Stimulated activated memory B cell treated with anti-CD40 and anti-IgM and Interleukin-4, amounts not matched to agents 10 μg/mL and 1 μg/mL and 100 μg/mL, for 72 hours (primary cell): ENCODE data around the gene SMC1B.
"Not testable (repeated sequence)": the region's sequence is repeated elsewhere in the genome, so short reads cannot be mapped to it uniquely, and the experiment has no call there.

Experiments used
- ATAC-seq: fragments of 150-1000 bp; cut with Tn5 transposase; 2 replicates; pipeline ENCODE4 v1.10.0; 2021
- H3K27ac Mint-ChIP-seq: one replicate; pipeline ENCODE4 v1.8.0; 2022; ENCODE audit warnings: mild to moderate bottlenecking, mixed read lengths
- H3K27me3 Mint-ChIP-seq: one replicate; pipeline ENCODE4 v1.8.0; 2022; ENCODE audit warnings: mixed read lengths
- H3K36me3 Mint-ChIP-seq: one replicate; pipeline ENCODE4 v1.8.0; 2022; ENCODE audit warnings: mixed read lengths
- H3K4me1 Mint-ChIP-seq: one replicate; pipeline ENCODE4 v1.8.0; 2022; ENCODE audit warnings: mixed read lengths
- H3K4me3 Mint-ChIP-seq: one replicate; pipeline ENCODE4 v1.8.0; 2022; ENCODE audit warnings: mild to moderate bottlenecking, moderate library complexity, mixed read lengths
- H3K9me3 Mint-ChIP-seq: one replicate; pipeline ENCODE4 v1.8.0; 2022; ENCODE audit warnings: mixed read lengths

The SMC1B gene

GRCh38 chr22:45450101-45450785 is 36.8 kb upstream of the SMC1B start:
- Mint-ChIP-seq H3K4me3 (no peak overlapping the region), H3K27ac (no peak overlapping the region), H3K4me1 (no peaks in the 10 kb centered on the region), H3K36me3 (no peaks in the 10 kb centered on the region), H3K27me3 (peaks cover 30% of the 10 kb centered on the region), H3K9me3 (no peaks in the 10 kb centered on the region)
- ATAC-seq: no peak

GRCh38 chr22:45449442-45449841 is 36.0 kb upstream of the SMC1B start:
- not testable (repeated sequence) for H3K27ac Mint-ChIP-seq

GRCh38 chr22:45448431-45448830 is 35.0 kb upstream of the SMC1B start:
- Mint-ChIP-seq H3K27ac (no peak overlapping the region), H3K36me3 (no peaks in the 10 kb centered on the region), H3K4me3 (no peak overlapping the region), H3K4me1 (no peaks in the 10 kb centered on the region), H3K27me3 (peaks cover 23% of the 10 kb centered on the region), H3K9me3 (no peaks in the 10 kb centered on the region)
- no peak for ATAC-seq

More at GRCh38 chr22:45449442-45449841, 36.0 kb upstream of the SMC1B start:
- H3K9me3 Mint-ChIP-seq, ATAC-seq, H3K36me3 Mint-ChIP-seq, H3K4me3 Mint-ChIP-seq, H3K4me1 Mint-ChIP-seq: not testable (repeated sequence)
- peaks cover 23% of the 10 kb centered on the region for H3K27me3 Mint-ChIP-seq

- H3K36me3 Mint-ChIP-seq, H3K4me1 Mint-ChIP-seq, ATAC-seq, H3K9me3 Mint-ChIP-seq, H3K4me3 Mint-ChIP-seq, H3K27ac Mint-ChIP-seq: not testable (repeated sequence)
- H3K27me3 Mint-ChIP-seq: peaks cover 26% of the 10 kb centered on the region
Observed at GRCh38 chr22:45447596-45447995, 34.2 kb upstream of the SMC1B start.

- ATAC-seq: no peak
- Mint-ChIP-seq H3K4me1 (peaks cover 3% of the 10 kb centered on the region), H3K27ac (no peak overlapping the region), H3K4me3 (no peak overlapping the region), H3K9me3 (no peaks in the 10 kb centered on the region), H3K27me3 (peaks cover 26% of the 10 kb centered on the region), H3K36me3 (no peaks in the 10 kb centered on the region)
Observed at GRCh38 chr22:45446216-45446615, 32.8 kb upstream of the SMC1B start.

- Mint-ChIP-seq H3K4me3 (no peak overlapping the region), H3K4me1 (peaks cover 12% of the 10 kb centered on the region), H3K36me3 (no peaks in the 10 kb centered on the region), H3K27ac (no peak overlapping the region), H3K9me3 (no peaks in the 10 kb centered on the region), H3K27me3 (peaks cover 23% of the 10 kb centered on the region)
- no peak for ATAC-seq
Observed at GRCh38 chr22:45445031-45445710, 31.8 kb upstream of the SMC1B start.

GRCh38 chr22:45444168-45444567 is 30.8 kb upstream of the SMC1B start:
- ATAC-seq: no peak
- no peaks in the 10 kb centered on the region for H3K36me3 Mint-ChIP-seq
- peaks cover 23% of the 10 kb centered on the region for H3K27me3 Mint-ChIP-seq
- peaks cover 12% of the 10 kb centered on the region for H3K4me1 Mint-ChIP-seq
- H3K27ac Mint-ChIP-seq: no peak overlapping the region
- no peaks in the 10 kb centered on the region for H3K9me3 Mint-ChIP-seq
- no peak overlapping the region for H3K4me3 Mint-ChIP-seq

GRCh38 chr22:45442116-45442515 is 28.7 kb upstream of the SMC1B start:
- H3K36me3 Mint-ChIP-seq: no peaks in the 10 kb centered on the region
- ATAC-seq: no peak
- H3K27ac Mint-ChIP-seq: no peak overlapping the region
- H3K9me3 Mint-ChIP-seq: no peaks in the 10 kb centered on the region
- peaks cover 12% of the 10 kb centered on the region for H3K4me1 Mint-ChIP-seq
- H3K27me3 Mint-ChIP-seq: peaks cover 23% of the 10 kb centered on the region
- H3K4me3 Mint-ChIP-seq: no peak overlapping the region

GRCh38 chr22:45441138-45441537 is 27.7 kb upstream of the SMC1B start:
- peaks cover 12% of the 10 kb centered on the region for H3K4me1 Mint-ChIP-seq
- no peaks in the 10 kb centered on the region for H3K36me3 Mint-ChIP-seq
- H3K4me3 Mint-ChIP-seq: no peak overlapping the region
- H3K27me3 Mint-ChIP-seq: peaks cover 23% of the 10 kb centered on the region
- ATAC-seq: no peak
- H3K27ac Mint-ChIP-seq: no peak overlapping the region
- H3K9me3 Mint-ChIP-seq: no peaks in the 10 kb centered on the region

- H3K9me3 Mint-ChIP-seq, H3K36me3 Mint-ChIP-seq, H3K4me3 Mint-ChIP-seq, ATAC-seq, H3K27ac Mint-ChIP-seq: not testable (repeated sequence)
- Mint-ChIP-seq H3K4me1 (peaks cover 16% of the 10 kb centered on the region), H3K27me3 (peaks cover 23% of the 10 kb centered on the region)
Observed at GRCh38 chr22:45440688-45441087, 27.3 kb upstream of the SMC1B start.

GRCh38 chr22:45438336-45438735 is 24.9 kb upstream of the SMC1B start:
- no peak overlapping the region for H3K4me3 Mint-ChIP-seq
- H3K4me1 Mint-ChIP-seq: peaks cover 23% of the 10 kb centered on the region
- no peak for ATAC-seq
- no peaks in the 10 kb centered on the region for H3K36me3 Mint-ChIP-seq
- no peaks in the 10 kb centered on the region for H3K9me3 Mint-ChIP-seq
- H3K27me3 Mint-ChIP-seq: peaks cover 23% of the 10 kb centered on the region
- H3K27ac Mint-ChIP-seq: no peak overlapping the region

- H3K36me3 Mint-ChIP-seq, H3K9me3 Mint-ChIP-seq, ATAC-seq, H3K27ac Mint-ChIP-seq, H3K4me3 Mint-ChIP-seq: not testable (repeated sequence)
- Mint-ChIP-seq H3K4me1 (peaks cover 23% of the 10 kb centered on the region), H3K27me3 (peaks cover 12% of the 10 kb centered on the region)
Observed at GRCh38 chr22:45436871-45437517, 23.6 kb upstream of the SMC1B start.

GRCh38 chr22:45435544-45436139 is 22.2 kb upstream of the SMC1B start:
- Mint-ChIP-seq H3K27me3 (no peaks in the 10 kb centered on the region), H3K36me3 (no peaks in the 10 kb centered on the region), H3K27ac (no peak overlapping the region), H3K4me1 (peaks cover 14% of the 10 kb centered on the region), H3K9me3 (no peaks in the 10 kb centered on the region), H3K4me3 (no peak overlapping the region)
- peak; percentile 83 for ATAC-seq

- no peak for ATAC-seq
- Mint-ChIP-seq H3K27ac (no peak overlapping the region), H3K27me3 (no peaks in the 10 kb centered on the region), H3K4me3 (no peak overlapping the region), H3K36me3 (no peaks in the 10 kb centered on the region), H3K9me3 (no peaks in the 10 kb centered on the region), H3K4me1 (peaks cover 11% of the 10 kb centered on the region)
Observed at GRCh38 chr22:45434981-45435380, 21.6 kb upstream of the SMC1B start.

GRCh38 chr22:45430871-45431270 is 17.5 kb upstream of the SMC1B start:
- peaks cover 7% of the 10 kb centered on the region for H3K36me3 Mint-ChIP-seq
- H3K9me3 Mint-ChIP-seq: peaks cover 6% of the 10 kb centered on the region
- peaks cover 29% of the 10 kb centered on the region for H3K4me1 Mint-ChIP-seq
- peaks cover 34% of the 10 kb centered on the region for H3K27me3 Mint-ChIP-seq
- H3K27ac Mint-ChIP-seq: no peak overlapping the region
- H3K4me3 Mint-ChIP-seq: no peak overlapping the region
- ATAC-seq: no peak
